Esophagus squamous epithelium (tissue), 5 donors: Measurements from ENCODE around the gene ERC1. TPM values are rescaled to one million over a fixed set of nuclear protein-coding genes. Genes with fewer than 3 reads are reported as not detected.

Source experiments
- DNase-seq: peaks from one replicate; lab custom pipeline; 2025; lab: John Stamatoyannopoulos, UW
- H3K27ac ChIP-seq, 4 donors: fragments of 200-600 bp; sonication (generic); one replicate each; pipeline ENCODE4 v1.5.1; 2016 to 2019; ENCODE audit warnings: mild to moderate bottlenecking in 1 of 4
- H3K27me3 ChIP-seq, 4 donors: fragments of 200-600 bp; sonication (generic); 1 replicate in 3 of 4; 2 replicates in 1 of 4; pipeline versions ENCODE4 v1.5.1 to v1.6.0; 2017 to 2021; ENCODE audit warnings: antibody characterized with exemption in 1 of 4
- H3K36me3 ChIP-seq, 3 donors: fragments of 200-600 bp; sonication (generic); one replicate each; pipeline ENCODE4 v1.5.1; 2016 to 2019
- H3K4me1 ChIP-seq, 3 donors: fragments of 200-600 bp; sonication (generic); one replicate each; pipeline ENCODE4 v1.5.1; 2017 to 2019
- H3K4me3 ChIP-seq, 4 donors: fragments of 200-600 bp; sonication (generic); 1 replicate in 3 of 4; 2 replicates in 1 of 4; pipeline ENCODE4 v1.5.1; 2016 to 2019; ENCODE audit warnings: mild to moderate bottlenecking in 2 of 4, moderate library complexity in 1 of 4
- H3K9me3 ChIP-seq, 3 donors: fragments of 200-600 bp; sonication (generic); one replicate each; pipeline ENCODE4 v1.5.1; 2016 to 2019
- POLR2A ChIP-seq, 4 donors: fragments of 450-650 bp; IDR thresholded peaks; one replicate each; pipeline ENCODE4 v1.6.1; 2017; ENCODE audit warnings: antibody characterized with exemption in 4 of 4, mild to moderate bottlenecking in 4 of 4, moderate library complexity in 3 of 4
- WGBS, 2 donors: methylation state at CpG; one replicate each; pipeline ENCODE4 v1.1.5; 2018; 5-methylcytosine and 5-hydroxymethylcytosine counted together
- intact Hi-C: fragments of 100-400 bp; cut with DNase I; formaldehyde crosslinking; loops from one replicate; pipeline ENCODE4 v1.15.0; 2022
- total RNA-seq, 4 donors: library from RNA; depleted of rRNA; stranded (reverse); fragments of >200 nt; gene quantifications; one replicate each; pipeline ENCODE4 v1.1.0, GENCODE V29; 2016
- TF ChIP-seq, protein P1 (sequence below), 6 experiments: fragments of 450-650 bp in 4 of 6; fragments of 200-600 bp in 2 of 6; sonication (generic) in 2 of 6; IDR thresholded peaks; one replicate each; pipeline ENCODE4 v1.5.1; 2016 to 2019; ENCODE audit warnings: antibody characterized with exemption in 6 of 6, mild to moderate bottlenecking in 4 of 6, moderate library complexity in 4 of 6
- donor health status: DM: yes; HTN: yes; CAD: no.

ERC1 gene
- total RNA-seq, 4 donors from 2014 or later: 19.0 to 50.7 (median 37.5) TPM

GRCh38 chr12:1346126-1346525, 355.1 kb downstream of the ERC1 start:
- WGBS, 2 donors: 77 to 87% methylated on average over 1 of the region's 1 CpG
- intact Hi-C loops: no loop called here
- H3K4me3 ChIP-seq: no peak overlapping the region
- TF ChIP-seq, protein P1, sequence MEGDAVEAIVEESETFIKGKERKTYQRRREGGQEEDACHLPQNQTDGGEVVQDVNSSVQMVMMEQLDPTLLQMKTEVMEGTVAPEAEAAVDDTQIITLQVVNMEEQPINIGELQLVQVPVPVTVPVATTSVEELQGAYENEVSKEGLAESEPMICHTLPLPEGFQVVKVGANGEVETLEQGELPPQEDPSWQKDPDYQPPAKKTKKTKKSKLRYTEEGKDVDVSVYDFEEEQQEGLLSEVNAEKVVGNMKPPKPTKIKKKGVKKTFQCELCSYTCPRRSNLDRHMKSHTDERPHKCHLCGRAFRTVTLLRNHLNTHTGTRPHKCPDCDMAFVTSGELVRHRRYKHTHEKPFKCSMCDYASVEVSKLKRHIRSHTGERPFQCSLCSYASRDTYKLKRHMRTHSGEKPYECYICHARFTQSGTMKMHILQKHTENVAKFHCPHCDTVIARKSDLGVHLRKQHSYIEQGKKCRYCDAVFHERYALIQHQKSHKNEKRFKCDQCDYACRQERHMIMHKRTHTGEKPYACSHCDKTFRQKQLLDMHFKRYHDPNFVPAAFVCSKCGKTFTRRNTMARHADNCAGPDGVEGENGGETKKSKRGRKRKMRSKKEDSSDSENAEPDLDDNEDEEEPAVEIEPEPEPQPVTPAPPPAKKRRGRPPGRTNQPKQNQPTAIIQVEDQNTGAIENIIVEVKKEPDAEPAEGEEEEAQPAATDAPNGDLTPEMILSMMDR (IDR thresholded peaks at IDR 0.05): no peak
- no peak for TF ChIP-seq POLR2A (IDR thresholded peaks at IDR 0.05)
- no peaks in the 10 kb centered on the region for H3K9me3 ChIP-seq
- peaks cover 0 to 11% (median 0%) of the 10 kb centered on the region in 3 donors for H3K36me3 ChIP-seq
- no peak for DNase-seq
- no peak overlapping the region for H3K27ac ChIP-seq
- H3K27me3 ChIP-seq: no peaks in the 10 kb centered on the region
- no peaks in the 10 kb centered on the region for H3K4me1 ChIP-seq

GRCh38 chr12:1347294-1347693, 356.3 kb downstream of the ERC1 start:
- Histone ChIP-seq H3K36me3 (peaks cover 0 to 8% (median 0%) of the 10 kb centered on the region in 3 donors), H3K4me1 (no peaks in the 10 kb centered on the region), H3K9me3 (no peaks in the 10 kb centered on the region), H3K27me3 (no peaks in the 10 kb centered on the region), H3K4me3 (no peak overlapping the region), H3K27ac (no peak overlapping the region)
- DNase-seq: no peak
- TF ChIP-seq, protein P1 (IDR thresholded peaks at IDR 0.05): no peak
- no peak for TF ChIP-seq POLR2A (IDR thresholded peaks at IDR 0.05)
- intact Hi-C loops: no loop called here

DNA sequence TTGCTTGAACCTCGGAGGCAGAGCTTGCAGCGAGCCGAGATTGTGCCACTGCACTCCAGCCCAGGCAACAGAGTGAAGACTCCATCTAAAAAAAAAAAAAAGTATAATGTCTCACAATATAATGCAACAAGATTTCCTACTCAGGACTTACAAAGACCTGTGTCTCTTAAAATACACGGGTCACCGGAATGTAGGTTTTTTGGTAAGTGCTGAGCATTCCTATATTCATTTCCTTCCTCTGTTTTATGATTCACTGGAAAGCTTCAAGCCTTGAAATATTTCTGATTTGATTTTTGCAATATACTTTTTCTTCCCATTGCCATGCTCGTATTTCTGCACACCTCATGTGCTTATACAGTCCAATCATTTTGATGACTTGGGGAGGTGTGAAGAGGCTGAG, 357.6 kb downstream of the ERC1 start:
- no peak overlapping the region for H3K27ac ChIP-seq
- H3K4me1 ChIP-seq: no peaks in the 10 kb centered on the region
- intact Hi-C loops: no loop called here
- no peak overlapping the region for H3K4me3 ChIP-seq
- H3K27me3 ChIP-seq: no peaks in the 10 kb centered on the region
- no peaks in the 10 kb centered on the region for H3K9me3 ChIP-seq
- WGBS, 2 donors: 94% methylated on average over 6 of the region's 6 CpGs
- TF ChIP-seq, protein P1 (IDR thresholded peaks at IDR 0.05): no peak
- no peak for TF ChIP-seq POLR2A (IDR thresholded peaks at IDR 0.05)
- DNase-seq: no peak
- peaks cover 0 to 8% (median 0%) of the 10 kb centered on the region in 3 donors for H3K36me3 ChIP-seq

- TF ChIP-seq, protein P1 (IDR thresholded peaks at IDR 0.05): no peak
- TF ChIP-seq POLR2A (IDR thresholded peaks at IDR 0.05): no peak
- WGBS, 2 donors: 83 to 84% methylated on average over 4 to 6 of the region's 6 CpGs
- intact Hi-C loops: no loop called here
- H3K4me1 ChIP-seq: no peaks in the 10 kb centered on the region
- H3K9me3 ChIP-seq: no peaks in the 10 kb centered on the region
- no peak overlapping the region for H3K4me3 ChIP-seq
- DNase-seq: no peak
- H3K27ac ChIP-seq: no peak overlapping the region
- H3K27me3 ChIP-seq: no peaks in the 10 kb centered on the region
- peaks cover 0 to 8% (median 0%) of the 10 kb centered on the region in 3 donors for H3K36me3 ChIP-seq
Measured at GRCh38 chr12:1350055-1350933, 359.3 kb downstream of the ERC1 start.

- H3K27ac ChIP-seq: no peak overlapping the region
- DNase-seq: no peak
- peaks cover 0 to 8% (median 0%) of the 10 kb centered on the region in 3 donors for H3K36me3 ChIP-seq
- H3K9me3 ChIP-seq: no peaks in the 10 kb centered on the region
- H3K4me3 ChIP-seq: no peak overlapping the region
- no peaks in the 10 kb centered on the region for H3K27me3 ChIP-seq
- H3K4me1 ChIP-seq: no peaks in the 10 kb centered on the region
- 73 to 83% methylated on average over 1 of the region's 1 CpG for WGBS, 2 donors
- TF ChIP-seq, protein P1 (IDR thresholded peaks at IDR 0.05): no peak
- no peak for TF ChIP-seq POLR2A (IDR thresholded peaks at IDR 0.05)
- intact Hi-C loops: no loop called here
Measured at GRCh38 chr12:1350934-1351240, 359.9 kb downstream of the ERC1 start.
